Measurements from ENCODE around the gene PCDHA4. TPM values are rescaled to one million over a fixed set of nuclear protein-coding genes. Genes with fewer than 3 reads are reported as not detected.
"Not testable (repeated sequence)": the region's sequence is repeated elsewhere in the genome, so short reads cannot be mapped to it uniquely, and the experiment has no call there.

The PCDHA4 gene
- total RNA-seq, 4 donors from 2014 or later: 0.79 to 7.9 (median 2.4) TPM

- no peak overlapping the region for H3K4me3 ChIP-seq
- 52 to 55% methylated on average over 6 to 15 of the region's 15 CpGs for WGBS, 2 donors (ENCODE audit: low coverage in 1 of 2)
- H3K36me3 ChIP-seq: no peaks in the 10 kb centered on the region
- TF ChIP-seq EP300 (IDR thresholded peaks at IDR 0.05; ENCODE audit: low read depth) (no peak), CTCF (IDR thresholded peaks at IDR 0.05) (no peak), POLR2AphosphoS5 (IDR thresholded peaks at IDR 0.05) (no peak), POLR2A (IDR thresholded peaks at IDR 0.05) (no peak)
- intact Hi-C loops (cut with DNase I; ENCODE audit: low total_unique reads): no loop called here
- H3K9me3 ChIP-seq: peaks cover 11 to 33% of the 10 kb centered on the region in 2 donors
- no peak for DNase-seq
- H3K4me1 ChIP-seq: no peaks in the 10 kb centered on the region
- peaks cover 24% of the 10 kb centered on the region for H3K27me3 ChIP-seq
- in situ Hi-C loops (cut with MboI; ENCODE audit: low pct_ligation_motif_present in 1 of 4, low pct_unique_long_range_greater_than_20kb in 1 of 4, low sequenced_read_pairs in 3 of 4): no loop called here
- no peak overlapping the region for H3K27ac ChIP-seq
Measured at GRCh38 chr5:140795259-140795641, 11.6 kb upstream of the PCDHA4 start.

GRCh38 chr5:140796072-140796717 lies 10.7 kb upstream of the PCDHA4 start:
- H3K9me3 ChIP-seq: peaks cover 15 to 37% of the 10 kb centered on the region in 2 donors
- peaks cover 24% of the 10 kb centered on the region for H3K27me3 ChIP-seq
- H3K27ac ChIP-seq; in situ Hi-C loops (cut with MboI; ENCODE audit: low pct_ligation_motif_present in 1 of 4, low pct_unique_long_range_greater_than_20kb in 1 of 4, low sequenced_read_pairs in 3 of 4); intact Hi-C loops (cut with DNase I; ENCODE audit: low total_unique reads); H3K36me3 ChIP-seq; DNase-seq; H3K4me1 ChIP-seq; H3K4me3 ChIP-seq: not testable (repeated sequence)
- WGBS, 2 donors (ENCODE audit: low coverage in 1 of 2): 79 to 88% methylated on average over 17 to 66 of the region's 72 CpGs

GRCh38 chr5:140796718-140797095 lies 10.2 kb upstream of the PCDHA4 start:
- Histone ChIP-seq H3K4me1 (no peaks in the 10 kb centered on the region), H3K4me3 (no peak overlapping the region), H3K36me3 (no peaks in the 10 kb centered on the region), H3K27me3 (peaks cover 24% of the 10 kb centered on the region), H3K27ac (no peak overlapping the region), H3K9me3 (peaks cover 15 to 42% of the 10 kb centered on the region in 2 donors)
- TF ChIP-seq POLR2A (IDR thresholded peaks at IDR 0.05) (no peak), EP300 (IDR thresholded peaks at IDR 0.05; ENCODE audit: low read depth) (no peak), POLR2AphosphoS5 (IDR thresholded peaks at IDR 0.05) (no peak), CTCF (IDR thresholded peaks at IDR 0.05) (no peak)
- no peak for DNase-seq
- WGBS, 2 donors (ENCODE audit: low coverage in 1 of 2): 89% methylated on average over 29 of the region's 39 CpGs; no CpG with 5 or more reads in 1 of the 2 donors
- intact Hi-C loops (cut with DNase I; ENCODE audit: low total_unique reads) (no loop called here), in situ Hi-C loops (cut with MboI; ENCODE audit: low pct_ligation_motif_present in 1 of 4, low pct_unique_long_range_greater_than_20kb in 1 of 4, low sequenced_read_pairs in 3 of 4) (no loop called here)

- Histone ChIP-seq H3K27me3 (peaks cover 9% of the 10 kb centered on the region), H3K9me3 (peaks cover 5 to 38% of the 10 kb centered on the region in 2 donors), H3K27ac (peak within 1 kb of the TSS in 1 of 4 donors; percentile 11), H3K36me3 (no peaks in the 10 kb centered on the region), H3K4me3 (peak within 1 kb of the TSS in 2 of 4 donors; percentile 17 to 23), H3K4me1 (no peaks in the 10 kb centered on the region)
- intact Hi-C loops (cut with DNase I; ENCODE audit: low total_unique reads) (no loop called here), in situ Hi-C loops (cut with MboI; ENCODE audit: low pct_ligation_motif_present in 1 of 4, low pct_unique_long_range_greater_than_20kb in 1 of 4, low sequenced_read_pairs in 3 of 4) (no loop called here)
- no peak for DNase-seq
- TF ChIP-seq EP300 (IDR thresholded peaks at IDR 0.05; ENCODE audit: low read depth): no peak
- TF ChIP-seq CTCF (IDR thresholded peaks at IDR 0.05): peak in 1 of 5 experiments; percentile 22
- 35 to 50% methylated on average over 13 to 29 of the region's 29 CpGs for WGBS, 2 donors (ENCODE audit: low coverage in 1 of 2)
Measured at GRCh38 chr5:140800816-140801493, 5.9 kb upstream of the PCDHA4 start, which contains the start of gene PCDHA3. PCDHA3 (plus strand) TSS chr5:140801057.
